ENCODE measurements around the gene XCL1.

XCL1 gene

GRCh38 chr1:168605443-168605842 lies 29.0 kb downstream of the XCL1 start:
- in situ Hi-C loops (cut with MboI; ENCODE audit: low sequenced_read_pairs, unreplicated experiment) = loop anchor here (10.0 to 25.0 kb wide), 2 partner anchors 507 to 739 kb away; partner anchors contain the start of gene ATP1B1

DNA sequence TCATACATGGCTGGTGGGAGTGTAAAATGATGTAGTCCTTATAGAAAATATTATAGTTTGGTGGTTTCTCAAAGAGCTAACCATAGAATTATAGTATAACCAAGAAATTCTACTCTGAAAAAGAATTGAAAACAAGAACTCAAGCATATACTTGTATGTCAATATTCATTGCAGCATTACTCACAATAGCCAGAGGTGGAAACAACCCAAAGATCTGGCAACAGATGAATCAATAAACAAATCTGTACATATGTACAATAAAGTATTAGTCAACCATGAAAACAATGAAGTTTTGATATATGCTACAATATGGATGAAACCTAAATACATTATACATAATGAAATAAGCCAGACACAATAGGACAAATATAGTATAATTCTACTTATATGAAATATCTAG lies 29.7 kb downstream of the XCL1 start:
- no peak for DNase-seq (ENCODE audit: low spot score)
- TF ChIP-seq CTCF (IDR thresholded peaks at IDR 0.05; ENCODE audit: borderline replicate concordance, control extremely low read depth, extremely low read depth, insufficient read depth, missing control alignments) = no peak
- in situ Hi-C loops (cut with MboI; ENCODE audit: low sequenced_read_pairs, unreplicated experiment) = loop anchor here (10.0 to 25.0 kb wide), 2 partner anchors 506 to 739 kb away; partner anchors contain the start of gene ATP1B1

More at GRCh38 chr1:168605443-168605842, 29.0 kb downstream of the XCL1 start:
- DNase-seq (ENCODE audit: low spot score) = no peak
- TF ChIP-seq CTCF (IDR thresholded peaks at IDR 0.05; ENCODE audit: borderline replicate concordance, control extremely low read depth, extremely low read depth, insufficient read depth, missing control alignments) = no peak

- DNase-seq (ENCODE audit: low spot score) = no peak
- in situ Hi-C loops (cut with MboI; ENCODE audit: low sequenced_read_pairs, unreplicated experiment) = loop anchor here (10.0 to 25.0 kb wide), 2 partner anchors 504 to 737 kb away; partner anchors contain the start of gene ATP1B1
- no peak for TF ChIP-seq CTCF (IDR thresholded peaks at IDR 0.05; ENCODE audit: borderline replicate concordance, control extremely low read depth, extremely low read depth, insufficient read depth, missing control alignments)
Measured at GRCh38 chr1:168607872-168608428, 31.5 kb downstream of the XCL1 start.

GRCh38 chr1:168608796-168609715 lies 32.7 kb downstream of the XCL1 start:
- no peak for DNase-seq (ENCODE audit: low spot score)
- no peak for TF ChIP-seq CTCF (IDR thresholded peaks at IDR 0.05; ENCODE audit: borderline replicate concordance, control extremely low read depth, extremely low read depth, insufficient read depth, missing control alignments)
- in situ Hi-C loops (cut with MboI; ENCODE audit: low sequenced_read_pairs, unreplicated experiment) = loop anchor here (10.0 to 25.0 kb wide), 2 partner anchors 503 to 736 kb away; partner anchors contain the start of gene ATP1B1

- in situ Hi-C loops (cut with MboI; ENCODE audit: low sequenced_read_pairs, unreplicated experiment) = loop anchor here (10.0 to 25.0 kb wide), 2 partner anchors 502 to 735 kb away; partner anchors contain the start of gene ATP1B1
- DNase-seq (ENCODE audit: low spot score) = no peak
- no peak for TF ChIP-seq CTCF (IDR thresholded peaks at IDR 0.05; ENCODE audit: borderline replicate concordance, control extremely low read depth, extremely low read depth, insufficient read depth, missing control alignments)
Measured at GRCh38 chr1:168609741-168610510, 33.5 kb downstream of the XCL1 start.

DNA sequence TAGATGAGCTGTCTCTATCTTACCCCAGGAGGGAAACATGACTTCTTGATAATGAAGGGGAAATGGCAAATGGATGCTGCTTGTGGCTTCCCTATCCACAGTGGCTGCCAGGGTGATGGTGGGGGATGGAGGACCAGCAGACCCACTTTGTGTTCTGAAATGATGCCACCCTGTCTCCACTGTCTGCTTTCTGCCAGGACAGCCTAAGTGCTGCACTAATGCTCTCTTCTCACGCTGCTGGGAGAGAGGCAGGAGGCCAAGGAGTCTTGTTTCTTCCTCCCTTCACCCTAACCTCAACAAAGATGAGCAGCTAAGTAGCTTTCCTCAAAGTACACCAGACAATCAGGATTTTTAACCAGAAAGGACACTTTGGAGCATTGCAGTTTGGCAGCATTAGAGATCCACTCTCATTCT lies 36.6 kb downstream of the XCL1 start:
- in situ Hi-C loops (cut with MboI; ENCODE audit: low sequenced_read_pairs, unreplicated experiment) = loop anchor here (25.0 kb wide), 1 partner anchor 499 kb away; the partner anchor contains the start of gene ATP1B1

More for the DNA sequence above, 36.6 kb downstream of the XCL1 start:
- no peak for TF ChIP-seq CTCF (IDR thresholded peaks at IDR 0.05; ENCODE audit: borderline replicate concordance, control extremely low read depth, extremely low read depth, insufficient read depth, missing control alignments)
- no peak for DNase-seq (ENCODE audit: low spot score)

Data from GM13976 (cell line).